SJCRH30 (cell line): ENCODE data around the gene KRTAP8-1. TPM values are rescaled to one million over a fixed set of nuclear protein-coding genes. Genes with fewer than 3 reads are reported as not detected.

Source experiments
- DNase-seq, 2 experiments: peaks; one replicate each; pipeline ENCODE4 v3.0.0-alpha.2; 2015 to 2020
- H3K27ac ChIP-seq: fragments of 250-450 bp; sonication (Bioruptor Pico); 2 replicates; pipeline ENCODE4 v1.5.1; 2020; ENCODE audit warnings: mild to moderate bottlenecking, moderate library complexity
- H3K27me3 ChIP-seq: fragments of 250-450 bp; sonication (Bioruptor Pico); 2 replicates; pipeline ENCODE4 v1.5.1; 2020; ENCODE audit warnings: mild to moderate bottlenecking, moderate library complexity
- H3K36me3 ChIP-seq: fragments of 250-450 bp; sonication (Bioruptor Pico); 2 replicates; pipeline ENCODE4 v1.5.1; 2020; ENCODE audit warnings: mild to moderate bottlenecking, moderate library complexity
- H3K4me1 ChIP-seq: fragments of 250-450 bp; sonication (Bioruptor Pico); 2 replicates; pipeline ENCODE4 v1.5.1; 2020; ENCODE audit warnings: mild to moderate bottlenecking, moderate library complexity
- H3K4me3 ChIP-seq: fragments of 250-450 bp; sonication (Bioruptor Pico); 2 replicates; pipeline ENCODE4 v1.5.1; 2020; ENCODE audit warnings: mild to moderate bottlenecking, moderate library complexity
- H3K9me3 ChIP-seq: fragments of 250-450 bp; sonication (Bioruptor Pico); replicated peaks from 2 replicates; pipeline ENCODE4 v1.5.1; 2020; ENCODE audit warnings: mild to moderate bottlenecking, moderate library complexity
- total RNA-seq: library from RNA; depleted of rRNA; stranded (reverse); fragments of >200 nt; shearing (Covaris generic); gene quantifications from 2 replicates; pipeline ENCODE4 v1.2.3, GENCODE V29; 2014; rRNA removed

The KRTAP8-1 gene, protein sequence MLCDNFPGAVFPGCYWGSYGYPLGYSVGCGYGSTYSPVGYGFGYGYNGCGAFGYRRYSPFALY
- not detected in 2 replicates for total RNA-seq

DNA sequence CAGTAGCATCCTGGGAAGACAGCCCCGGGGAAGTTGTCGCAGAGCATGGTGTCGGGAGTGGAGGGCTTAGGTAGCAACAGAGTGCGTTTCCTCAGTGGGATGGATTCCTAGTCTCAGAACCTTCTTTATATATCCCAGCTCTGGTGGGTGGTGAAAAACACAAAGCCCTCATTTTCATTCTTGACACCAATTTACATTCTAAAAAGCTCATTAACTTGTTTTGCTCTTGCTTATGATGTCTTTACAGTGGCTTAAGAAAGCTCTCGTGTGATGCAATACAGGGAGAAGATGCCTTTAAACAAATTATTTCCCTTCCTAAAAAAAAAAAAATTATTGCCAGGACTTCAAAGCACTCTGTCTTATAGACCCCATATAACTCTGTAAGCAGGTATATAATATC lies at the start of gene KRTAP8-1:
TSS of gene KRTAP8-1 (minus strand) at position 101 of the 400 bp plus-strand sequence. CDS start at position 47, 54 bp downstream.
- Histone ChIP-seq H3K27ac (no peak within 1 kb of the TSS), H3K9me3 (no peaks in the 10 kb centered on the region), H3K36me3 (no peaks in the 10 kb centered on the region), H3K4me3 (no peak within 1 kb of the TSS), H3K27me3 (no peaks in the 10 kb centered on the region), H3K4me1 (no peaks in the 10 kb centered on the region)
- DNase-seq = no peak

DNA sequence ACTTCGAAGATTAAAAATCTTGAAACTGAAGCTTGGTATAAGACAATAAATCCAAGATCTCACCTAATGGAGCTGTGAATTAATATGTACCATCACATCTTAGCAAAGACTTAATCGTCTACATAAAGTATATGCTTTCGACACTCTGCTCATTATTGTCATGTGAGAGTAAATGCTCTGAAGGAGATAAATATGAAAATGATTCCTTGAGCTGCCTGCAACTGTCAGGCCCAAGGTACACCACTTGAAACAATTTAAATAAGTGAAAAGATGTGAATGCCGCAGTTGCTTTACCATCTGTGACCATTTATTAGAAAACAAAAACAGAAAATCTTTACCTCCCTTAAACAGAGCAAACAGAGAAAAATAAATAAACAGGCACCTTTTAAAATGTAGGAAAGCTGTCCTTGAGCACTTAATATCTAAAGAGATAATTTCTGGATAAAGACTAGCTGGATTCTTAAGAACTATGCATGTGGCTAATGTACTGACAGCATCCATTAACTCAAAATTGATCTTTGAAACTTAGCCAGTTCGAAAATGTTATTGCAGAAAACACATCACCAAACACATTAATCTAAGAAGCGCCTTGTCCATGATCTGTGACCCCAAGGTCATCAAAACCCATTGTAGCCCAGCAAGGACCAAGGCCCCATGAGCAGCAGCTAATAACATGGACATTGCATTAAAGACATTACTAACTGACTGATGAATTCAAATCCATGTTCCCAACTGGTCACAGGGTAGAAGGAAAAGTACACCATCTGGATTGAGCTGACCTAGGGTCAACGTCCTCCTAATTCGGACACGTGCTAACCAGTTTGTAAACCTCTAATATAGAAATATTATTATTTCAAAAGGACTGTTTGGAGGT lies 34.8 kb upstream of the KRTAP8-1 start:
- DNase-seq = no peak
- no peak overlapping the region for H3K4me3 ChIP-seq
- no peak overlapping the region for H3K27ac ChIP-seq
- H3K9me3 ChIP-seq = no peaks in the 10 kb centered on the region
- no peaks in the 10 kb centered on the region; the same call in 1 of the 2 replicates for H3K27me3 ChIP-seq
- no peaks in the 10 kb centered on the region for H3K36me3 ChIP-seq
- H3K4me1 ChIP-seq = no peaks in the 10 kb centered on the region

GRCh38 chr21:30842990-30843389 lies 29.9 kb upstream of the KRTAP8-1 start:
- H3K36me3 ChIP-seq = no peaks in the 10 kb centered on the region
- H3K4me1 ChIP-seq = no peaks in the 10 kb centered on the region
- no peak overlapping the region for H3K27ac ChIP-seq
- DNase-seq = no peak
- no peak overlapping the region for H3K4me3 ChIP-seq
- no peaks in the 10 kb centered on the region; the same call in 1 of the 2 replicates for H3K27me3 ChIP-seq
- no peaks in the 10 kb centered on the region for H3K9me3 ChIP-seq

GRCh38 chr21:30839304-30839703 lies 26.2 kb upstream of the KRTAP8-1 start:
- Histone ChIP-seq H3K27ac (no peak overlapping the region), H3K27me3 (no peaks in the 10 kb centered on the region; the same call in 1 of the 2 replicates), H3K36me3 (no peaks in the 10 kb centered on the region), H3K9me3 (no peaks in the 10 kb centered on the region), H3K4me1 (no peaks in the 10 kb centered on the region), H3K4me3 (no peak overlapping the region)
- DNase-seq = peak; percentile 32 to 51

DNA sequence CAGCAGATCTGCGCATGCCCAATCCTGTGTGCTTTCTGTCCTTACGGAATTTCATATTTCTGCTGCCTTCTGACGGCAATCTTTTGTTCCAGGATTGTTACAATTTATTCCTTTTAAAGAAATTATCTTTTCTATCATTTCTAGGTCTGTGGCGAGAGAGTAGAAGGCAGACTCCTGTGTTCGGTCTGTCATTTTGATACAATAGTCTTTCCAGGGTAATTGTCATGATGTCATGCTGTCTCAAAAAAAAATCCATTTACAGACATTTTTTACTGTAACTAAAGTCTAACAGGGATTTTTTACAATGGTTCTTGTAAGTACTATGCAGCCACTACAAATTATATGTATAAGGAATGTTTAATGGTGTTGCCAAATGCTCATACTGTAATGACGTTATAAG lies 25.5 kb upstream of the KRTAP8-1 start:
- H3K36me3 ChIP-seq = no peaks in the 10 kb centered on the region
- H3K27me3 ChIP-seq = peaks cover 4% of the 10 kb centered on the region; the same call in 1 of the 2 replicates
- no peak for DNase-seq
- no peak overlapping the region for H3K27ac ChIP-seq
- no peaks in the 10 kb centered on the region for H3K4me1 ChIP-seq
- H3K4me3 ChIP-seq = no peak overlapping the region
- H3K9me3 ChIP-seq = no peaks in the 10 kb centered on the region

DNA sequence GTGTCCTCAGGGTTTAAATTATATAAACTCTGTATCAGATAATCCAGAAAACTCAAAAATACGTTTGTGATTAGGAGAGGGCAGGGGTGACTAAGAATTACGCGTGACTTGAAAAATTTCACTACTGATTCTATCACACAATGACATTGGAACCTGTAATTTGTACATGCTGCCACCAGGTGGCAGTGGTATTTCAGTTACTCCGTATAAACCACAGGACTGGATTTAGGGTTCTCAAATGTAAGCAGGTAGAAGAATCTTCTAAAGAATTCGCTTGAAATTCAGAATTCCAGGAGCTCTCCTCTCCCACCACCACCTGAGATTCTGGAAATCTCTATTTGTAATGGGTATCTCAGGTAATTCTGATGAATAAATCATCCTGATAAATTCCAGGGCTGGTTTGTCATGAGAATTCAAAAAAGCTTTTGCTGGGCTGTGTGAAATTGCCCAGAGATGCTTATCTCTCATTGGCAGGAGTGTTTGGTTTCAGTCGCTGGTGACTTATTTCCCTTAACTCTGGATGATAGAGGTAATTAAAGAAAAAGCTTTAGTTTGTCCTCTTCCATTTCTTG lies 18.2 kb upstream of the KRTAP8-1 start:
- no peak overlapping the region for H3K4me3 ChIP-seq
- H3K27ac ChIP-seq = no peak overlapping the region
- peaks cover 4% of the 10 kb centered on the region; the same call in 1 of the 2 replicates for H3K27me3 ChIP-seq
- H3K4me1 ChIP-seq = no peaks in the 10 kb centered on the region
- peak; percentile 31 to 69 for DNase-seq
- no peaks in the 10 kb centered on the region for H3K9me3 ChIP-seq
- no peaks in the 10 kb centered on the region for H3K36me3 ChIP-seq

GRCh38 chr21:30829659-30830058 lies 16.6 kb upstream of the KRTAP8-1 start, which contains the start of gene KRTAP7-1:
KRTAP7-1 (minus strand) TSS chr21:30829759; CDS start chr21:30829698, 61 bp downstream.
- H3K27me3 ChIP-seq = peaks cover 4% of the 10 kb centered on the region; the same call in 1 of the 2 replicates
- no peaks in the 10 kb centered on the region for H3K9me3 ChIP-seq
- no peaks in the 10 kb centered on the region for H3K4me1 ChIP-seq
- no peak within 1 kb of the TSS for H3K27ac ChIP-seq
- H3K36me3 ChIP-seq = no peaks in the 10 kb centered on the region
- no peak within 1 kb of the TSS for H3K4me3 ChIP-seq
- DNase-seq = no peak

- no peaks in the 10 kb centered on the region for H3K36me3 ChIP-seq
- no peak for DNase-seq
- no peak overlapping the region for H3K27ac ChIP-seq
- no peak overlapping the region for H3K4me3 ChIP-seq
- H3K27me3 ChIP-seq = no peaks in the 10 kb centered on the region
- H3K9me3 ChIP-seq = no peaks in the 10 kb centered on the region
- no peaks in the 10 kb centered on the region for H3K4me1 ChIP-seq
Measured at GRCh38 chr21:30818837-30819610, 6.0 kb upstream of the KRTAP8-1 start.

GRCh38 chr21:30800605-30801004 lies 12.5 kb downstream of the KRTAP8-1 start:
- no peak for DNase-seq
- Histone ChIP-seq H3K27me3 (no peaks in the 10 kb centered on the region), H3K36me3 (no peaks in the 10 kb centered on the region), H3K9me3 (no peaks in the 10 kb centered on the region), H3K4me3 (no peak overlapping the region), H3K4me1 (no peaks in the 10 kb centered on the region), H3K27ac (no peak overlapping the region)

- DNase-seq = no peak
Measured at GRCh38 chr21:30793581-30794314, 19.3 kb downstream of the KRTAP8-1 start.

DNA sequence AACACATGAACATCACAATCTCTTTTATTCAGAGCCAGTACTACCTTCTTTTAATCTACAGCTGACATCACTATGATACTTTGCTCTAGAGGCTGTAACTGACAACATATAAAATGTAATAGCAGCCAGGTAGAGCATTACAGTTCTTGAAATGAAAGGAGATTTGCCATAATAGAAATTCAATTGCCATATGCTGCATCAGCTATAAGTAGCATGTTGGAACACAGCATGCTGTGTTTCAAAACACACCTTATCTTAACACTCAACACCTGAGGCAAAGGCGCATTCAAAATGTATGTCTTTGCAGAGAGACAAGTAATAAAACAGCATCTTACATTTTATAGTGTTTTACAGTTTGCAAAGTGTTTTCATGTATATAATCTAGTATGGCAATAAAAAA lies 33.8 kb downstream of the KRTAP8-1 start:
- peaks cover 19% of the 10 kb centered on the region for H3K27me3 ChIP-seq
- no peak for DNase-seq
- H3K4me3 ChIP-seq = no peak overlapping the region
- H3K9me3 ChIP-seq = no peaks in the 10 kb centered on the region
- no peak overlapping the region for H3K27ac ChIP-seq
- H3K36me3 ChIP-seq = no peaks in the 10 kb centered on the region
- H3K4me1 ChIP-seq = no peaks in the 10 kb centered on the region

More at GRCh38 chr21:30793581-30794314, 19.3 kb downstream of the KRTAP8-1 start:
- H3K9me3 ChIP-seq = no peaks in the 10 kb centered on the region
- H3K27me3 ChIP-seq = 0 out of 2 replicates have a peak, but pooled peaks cover 5% of the 10 kb centered on the region
- H3K36me3 ChIP-seq = no peaks in the 10 kb centered on the region
- no peaks in the 10 kb centered on the region for H3K4me1 ChIP-seq
- H3K27ac ChIP-seq = no peak overlapping the region
- no peak overlapping the region for H3K4me3 ChIP-seq

GRCh38 chr21:30769724-30770431 lies 43.2 kb downstream of the KRTAP8-1 start:
- Histone ChIP-seq H3K27me3 (peaks cover 9% of the 10 kb centered on the region; the same call in 1 of the 2 replicates), H3K36me3 (no peaks in the 10 kb centered on the region), H3K27ac (no peak overlapping the region), H3K9me3 (no peaks in the 10 kb centered on the region), H3K4me3 (no peak overlapping the region), H3K4me1 (no peaks in the 10 kb centered on the region)
- DNase-seq = no peak
